Liver (tissue), 9 donors: Measurements from ENCODE around the gene WNK1. TPM values are rescaled to one million over a fixed set of nuclear protein-coding genes. Genes with fewer than 3 reads are reported as not detected.
"Not testable (repeated sequence)": the region's sequence is repeated elsewhere in the genome, so short reads cannot be mapped to it uniquely, and the experiment has no call there.

ENCODE experiments used
- DNase-seq: peaks from one replicate; pipeline ENCODE4 v3.0.0-alpha.2; 2017; ENCODE audit warnings: low spot score
- H3K27ac ChIP-seq, 2 donors: one replicate each; pipeline ENCODE4 v1.7.0; 2013; ENCODE audit warnings: inconsistent platforms in 2 of 2, low read length in 2 of 2, control low read depth in 1 of 2, low read depth in 1 of 2, mild to moderate bottlenecking in 1 of 2
- H3K27me3 ChIP-seq, 4 donors: one replicate each; pipeline versions ENCODE4 v1.6.1 to v1.7.0; 2013; ENCODE audit warnings: low read length in 3 of 4, inconsistent platforms in 1 of 4, mild to moderate bottlenecking in 1 of 4, moderate library complexity in 1 of 4; ENCODE audit not compliant: control insufficient read depth in 4 of 4, insufficient read depth in 4 of 4
- H3K36me3 ChIP-seq, 4 donors: one replicate each; pipeline versions ENCODE4 v1.6.1 to v1.7.0; 2013; ENCODE audit warnings: low read length in 3 of 4, mild to moderate bottlenecking in 3 of 4, low read depth in 1 of 4, moderate library complexity in 1 of 4; ENCODE audit not compliant: control insufficient read depth in 4 of 4, insufficient read depth in 3 of 4
- H3K4me1 ChIP-seq, 4 donors: one replicate each; pipeline versions ENCODE4 v1.6.1 to v1.7.0; 2013; ENCODE audit warnings: low read length in 3 of 4, mild to moderate bottlenecking in 3 of 4, moderate library complexity in 1 of 4; ENCODE audit not compliant: control insufficient read depth in 4 of 4, insufficient read depth in 4 of 4
- H3K4me3 ChIP-seq, 3 donors: one replicate each; pipeline versions ENCODE4 v1.6.1 to v1.7.0; 2013; ENCODE audit warnings: low read length in 3 of 3, control low read depth in 1 of 3, low read depth in 1 of 3, mild to moderate bottlenecking in 1 of 3
- H3K9ac ChIP-seq, 2 donors: one replicate each; pipeline ENCODE4 v1.7.0; 2013; ENCODE audit warnings: low read length in 2 of 2, mild to moderate bottlenecking in 2 of 2, moderate library complexity in 2 of 2, control low read depth in 1 of 2, low read depth in 1 of 2
- H3K9me3 ChIP-seq, 4 donors: one replicate each; pipeline versions ENCODE4 v1.6.1 to v1.7.0; 2013; ENCODE audit warnings: low read length in 3 of 4; ENCODE audit not compliant: control insufficient read depth in 4 of 4
- FOXA2 ChIP-seq: IDR thresholded peaks from 2 replicates; pipeline ENCODE4 v1.6.1; 2016; ENCODE audit warnings: antibody characterized with exemption
- RAD21 ChIP-seq, 2 donors: IDR thresholded peaks; 2 replicates each; pipeline ENCODE4 v1.6.1; 2016; ENCODE audit warnings: antibody characterized with exemption in 2 of 2, mild to moderate bottlenecking in 2 of 2
- TAF1 ChIP-seq: conservative IDR thresholded peaks from 2 replicates; pipeline ENCODE4 v1.6.1; 2016; ENCODE audit warnings: antibody characterized with exemption, mild to moderate bottlenecking
- whole genome bisulfite sequencing: extraction: QIAGEN DNeasy Blood & Tissue Kit; methylation state at CpG from one replicate; pipeline ENCODE4 v1.1.7; 2013; 5-methylcytosine and 5-hydroxymethylcytosine counted together
- polyA plus RNA-seq, 2 donors: library from polyadenylated mRNA; stranded (reverse) in 1 of 2; unstranded in 1 of 2; fragments of 200-250 nt in 1 of 2; fragments of >200 nt in 1 of 2; fragmentation: Nextera tagmentation in 1 of 2; extraction: Ambion mirVana in 1 of 2; gene quantifications; one replicate each; pipeline versions ENCODE4 v1.2.1 to v1.2.3, GENCODE V29; 2013 to 2015
- total RNA-seq, 2 donors: library from RNA; depleted of rRNA; stranded (reverse); fragments of >200 nt; gene quantifications; one replicate each; pipeline ENCODE4 v1.2.3, GENCODE V29; 2014
- TF ChIP-seq, protein P1 (sequence below): fragments of 150-350 bp; IDR thresholded peaks from 2 replicates; pipeline ENCODE4 v1.5.1; 2017; ENCODE audit warnings: improper control_type of control experiment, low read depth, low read length; ENCODE audit not compliant: missing input control
- TF ChIP-seq, protein P2 (sequence below): IDR thresholded peaks from 2 replicates; pipeline ENCODE4 v1.6.1; 2016; ENCODE audit warnings: antibody characterized with exemption, mild to moderate bottlenecking
- TF ChIP-seq, protein P3 (sequence below): IDR thresholded peaks from 2 replicates; pipeline ENCODE4 v1.6.1; 2016; ENCODE audit warnings: antibody characterized with exemption
- TF ChIP-seq, protein P4 (sequence below): IDR thresholded peaks from 2 replicates; pipeline ENCODE4 v1.6.1; 2016; ENCODE audit warnings: antibody characterized with exemption
- donor health status: healthy.
- donor health status: healthy.
- donor health status: healthy.
- donor health status: healthy.
- donor health status: healthy.

Gene WNK1
- total and polyA plus RNA-seq, 4 donors: 22.4 to 299 (median 53.8) TPM

- no peak overlapping the region for H3K9ac ChIP-seq
- 64% methylated on average over 5 of the region's 5 CpGs for WGBS
- no peaks in the 10 kb centered on the region for H3K27me3 ChIP-seq
- TF ChIP-seq, protein P1, sequence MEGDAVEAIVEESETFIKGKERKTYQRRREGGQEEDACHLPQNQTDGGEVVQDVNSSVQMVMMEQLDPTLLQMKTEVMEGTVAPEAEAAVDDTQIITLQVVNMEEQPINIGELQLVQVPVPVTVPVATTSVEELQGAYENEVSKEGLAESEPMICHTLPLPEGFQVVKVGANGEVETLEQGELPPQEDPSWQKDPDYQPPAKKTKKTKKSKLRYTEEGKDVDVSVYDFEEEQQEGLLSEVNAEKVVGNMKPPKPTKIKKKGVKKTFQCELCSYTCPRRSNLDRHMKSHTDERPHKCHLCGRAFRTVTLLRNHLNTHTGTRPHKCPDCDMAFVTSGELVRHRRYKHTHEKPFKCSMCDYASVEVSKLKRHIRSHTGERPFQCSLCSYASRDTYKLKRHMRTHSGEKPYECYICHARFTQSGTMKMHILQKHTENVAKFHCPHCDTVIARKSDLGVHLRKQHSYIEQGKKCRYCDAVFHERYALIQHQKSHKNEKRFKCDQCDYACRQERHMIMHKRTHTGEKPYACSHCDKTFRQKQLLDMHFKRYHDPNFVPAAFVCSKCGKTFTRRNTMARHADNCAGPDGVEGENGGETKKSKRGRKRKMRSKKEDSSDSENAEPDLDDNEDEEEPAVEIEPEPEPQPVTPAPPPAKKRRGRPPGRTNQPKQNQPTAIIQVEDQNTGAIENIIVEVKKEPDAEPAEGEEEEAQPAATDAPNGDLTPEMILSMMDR: no peak
- TF ChIP-seq RAD21 (IDR thresholded peaks at IDR 0.05): no peak
- TF ChIP-seq TAF1: no peak
- TF ChIP-seq, protein P2, sequence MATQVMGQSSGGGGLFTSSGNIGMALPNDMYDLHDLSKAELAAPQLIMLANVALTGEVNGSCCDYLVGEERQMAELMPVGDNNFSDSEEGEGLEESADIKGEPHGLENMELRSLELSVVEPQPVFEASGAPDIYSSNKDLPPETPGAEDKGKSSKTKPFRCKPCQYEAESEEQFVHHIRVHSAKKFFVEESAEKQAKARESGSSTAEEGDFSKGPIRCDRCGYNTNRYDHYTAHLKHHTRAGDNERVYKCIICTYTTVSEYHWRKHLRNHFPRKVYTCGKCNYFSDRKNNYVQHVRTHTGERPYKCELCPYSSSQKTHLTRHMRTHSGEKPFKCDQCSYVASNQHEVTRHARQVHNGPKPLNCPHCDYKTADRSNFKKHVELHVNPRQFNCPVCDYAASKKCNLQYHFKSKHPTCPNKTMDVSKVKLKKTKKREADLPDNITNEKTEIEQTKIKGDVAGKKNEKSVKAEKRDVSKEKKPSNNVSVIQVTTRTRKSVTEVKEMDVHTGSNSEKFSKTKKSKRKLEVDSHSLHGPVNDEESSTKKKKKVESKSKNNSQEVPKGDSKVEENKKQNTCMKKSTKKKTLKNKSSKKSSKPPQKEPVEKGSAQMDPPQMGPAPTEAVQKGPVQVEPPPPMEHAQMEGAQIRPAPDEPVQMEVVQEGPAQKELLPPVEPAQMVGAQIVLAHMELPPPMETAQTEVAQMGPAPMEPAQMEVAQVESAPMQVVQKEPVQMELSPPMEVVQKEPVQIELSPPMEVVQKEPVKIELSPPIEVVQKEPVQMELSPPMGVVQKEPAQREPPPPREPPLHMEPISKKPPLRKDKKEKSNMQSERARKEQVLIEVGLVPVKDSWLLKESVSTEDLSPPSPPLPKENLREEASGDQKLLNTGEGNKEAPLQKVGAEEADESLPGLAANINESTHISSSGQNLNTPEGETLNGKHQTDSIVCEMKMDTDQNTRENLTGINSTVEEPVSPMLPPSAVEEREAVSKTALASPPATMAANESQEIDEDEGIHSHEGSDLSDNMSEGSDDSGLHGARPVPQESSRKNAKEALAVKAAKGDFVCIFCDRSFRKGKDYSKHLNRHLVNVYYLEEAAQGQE: no peak
- TF ChIP-seq, protein P3, sequence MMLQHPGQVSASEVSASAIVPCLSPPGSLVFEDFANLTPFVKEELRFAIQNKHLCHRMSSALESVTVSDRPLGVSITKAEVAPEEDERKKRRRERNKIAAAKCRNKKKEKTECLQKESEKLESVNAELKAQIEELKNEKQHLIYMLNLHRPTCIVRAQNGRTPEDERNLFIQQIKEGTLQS: no peak
- TF ChIP-seq FOXA2: no peak
- H3K4me1 ChIP-seq: peaks cover 2 to 14% (median 7%) of the 10 kb centered on the region in 4 donors
- H3K36me3 ChIP-seq: peaks cover 0 to 3% (median 0%) of the 10 kb centered on the region in 4 donors
- no peaks in the 10 kb centered on the region for H3K9me3 ChIP-seq
- H3K4me3 ChIP-seq: no peak overlapping the region
- H3K27ac ChIP-seq: no peak overlapping the region
- no peak for DNase-seq
Observed at GRCh38 chr12:810671-811415, 58.5 kb downstream of the WNK1 start.

DNA sequence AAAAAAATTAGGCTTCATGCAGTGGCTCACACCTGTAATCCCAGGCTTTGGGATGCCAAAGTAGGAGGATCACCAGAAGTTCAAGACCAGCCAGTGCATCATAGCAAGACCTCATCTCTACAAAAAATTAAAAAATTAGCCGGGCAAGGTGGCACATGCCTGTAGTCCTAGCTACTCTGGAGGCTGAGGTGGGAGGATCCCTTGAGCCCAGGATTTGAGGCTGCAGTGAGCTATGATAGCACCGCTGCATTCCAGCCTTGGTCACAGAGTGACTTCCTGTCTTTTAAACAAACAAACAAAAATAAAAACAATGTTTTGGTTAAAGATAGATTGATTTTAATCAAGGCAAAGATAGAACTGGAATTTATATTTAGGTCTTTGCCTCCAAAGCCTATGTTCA lies 60.6 kb downstream of the WNK1 start:
- DNase-seq: no peak
- Histone ChIP-seq H3K36me3 (peaks cover 0 to 5% (median 0%) of the 10 kb centered on the region in 4 donors), H3K4me1 (peaks cover 0 to 7% (median under 1%) of the 10 kb centered on the region in 4 donors), H3K27ac (no peak overlapping the region), H3K27me3 (no peaks in the 10 kb centered on the region), H3K4me3 (no peak overlapping the region), H3K9ac (no peak overlapping the region), H3K9me3 (no peaks in the 10 kb centered on the region)
- 94% methylated on average over 2 of the region's 2 CpGs for WGBS
- TF ChIP-seq RAD21 (IDR thresholded peaks at IDR 0.05) (no peak), TAF1 (no peak)
- TF ChIP-seq, protein P1: no peak
- TF ChIP-seq, protein P4, sequence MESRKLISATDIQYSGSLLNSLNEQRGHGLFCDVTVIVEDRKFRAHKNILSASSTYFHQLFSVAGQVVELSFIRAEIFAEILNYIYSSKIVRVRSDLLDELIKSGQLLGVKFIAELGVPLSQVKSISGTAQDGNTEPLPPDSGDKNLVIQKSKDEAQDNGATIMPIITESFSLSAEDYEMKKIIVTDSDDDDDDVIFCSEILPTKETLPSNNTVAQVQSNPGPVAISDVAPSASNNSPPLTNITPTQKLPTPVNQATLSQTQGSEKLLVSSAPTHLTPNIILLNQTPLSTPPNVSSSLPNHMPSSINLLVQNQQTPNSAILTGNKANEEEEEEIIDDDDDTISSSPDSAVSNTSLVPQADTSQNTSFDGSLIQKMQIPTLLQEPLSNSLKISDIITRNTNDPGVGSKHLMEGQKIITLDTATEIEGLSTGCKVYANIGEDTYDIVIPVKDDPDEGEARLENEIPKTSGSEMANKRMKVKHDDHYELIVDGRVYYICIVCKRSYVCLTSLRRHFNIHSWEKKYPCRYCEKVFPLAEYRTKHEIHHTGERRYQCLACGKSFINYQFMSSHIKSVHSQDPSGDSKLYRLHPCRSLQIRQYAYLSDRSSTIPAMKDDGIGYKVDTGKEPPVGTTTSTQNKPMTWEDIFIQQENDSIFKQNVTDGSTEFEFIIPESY: no peak

GRCh38 chr12:817456-817855 lies 65.1 kb downstream of the WNK1 start:
- H3K9me3 ChIP-seq, H3K4me3 ChIP-seq, H3K4me1 ChIP-seq, H3K27me3 ChIP-seq, H3K9ac ChIP-seq, H3K36me3 ChIP-seq, H3K27ac ChIP-seq, DNase-seq: not testable (repeated sequence)
- WGBS: 85% methylated on average over 9 of the region's 9 CpGs
